T-cell (primary cell): ENCODE measurements around the gene ZNF304. TPM values are rescaled to one million over a fixed set of nuclear protein-coding genes. Genes with fewer than 3 reads are reported as not detected.
A peak's percentile ranks its signal among the peaks of the same experiment; 100 is the strongest.

Source experiments
- ATAC-seq, 4 experiments: fragments of 200-7000 bp in 3 of 4; fragments of 150-1000 bp in 1 of 4; cut with Tn5 transposase; replicated peaks in 1 of 4; 1 replicate in 3 of 4; 2 replicates in 1 of 4; pipeline ENCODE4 v1.10.0; 2021; ENCODE audit warnings: moderate library complexity in 3 of 4, mild to moderate bottlenecking in 2 of 4, moderate number of reproducible peaks in 1 of 4
- CTCF ChIA-PET, 2 donors: fragments of 300-600 bp; sonication (Branson Sonifier 250); formaldehyde crosslinking; loops; one replicate each; lab custom pipeline; 2022; ENCODE audit warnings: antibody characterized with exemption in 2 of 2; lab: Charles Lee
- POLR2A ChIA-PET, 2 donors: fragments of 300-600 bp; sonication (Branson Sonifier 250); formaldehyde crosslinking; loops; one replicate each; lab custom pipeline; 2022; ENCODE audit warnings: antibody characterized with exemption in 2 of 2; lab: Charles Lee
- DNase-seq, 35 experiments: peaks; one replicate each; pipeline versions ENCODE4 v3.0.0 to v3.0.0-alpha.2; 2013 to 2023
- H3K27ac ChIP-seq: one replicate; pipeline ENCODE4 v1.5.1; 2013; ENCODE audit warnings: low read length
- H3K27me3 ChIP-seq, 2 experiments: replicated peaks in 1 of 2; 1 replicate in 1 of 2; 2 replicates in 1 of 2; pipeline versions ENCODE4 v1.6.1 to v1.7.0; 2013; ENCODE audit warnings: low read length in 1 of 2, mixed read lengths in 1 of 2; ENCODE audit not compliant: control insufficient read depth in 2 of 2, insufficient read depth in 2 of 2; ENCODE audit errors: extremely low read depth in 1 of 2
- H3K36me3 ChIP-seq, 2 donors: 1 replicate in 1 of 2; 2 replicates in 1 of 2; pipeline versions ENCODE4 v1.6.1 to v1.7.0; 2013; ENCODE audit warnings: low read length in 1 of 2; ENCODE audit not compliant: control insufficient read depth in 2 of 2, insufficient read depth in 1 of 2; ENCODE audit errors: extremely low read depth in 1 of 2
- H3K4me1 ChIP-seq, 2 experiments: 1 replicate in 1 of 2; 2 replicates in 1 of 2; pipeline versions ENCODE4 v1.6.1 to v1.7.0; 2013; ENCODE audit warnings: low read length in 2 of 2, mixed read lengths in 1 of 2; ENCODE audit not compliant: insufficient read depth in 2 of 2, control insufficient read depth in 1 of 2; ENCODE audit errors: extremely low read depth in 1 of 2
- H3K4me3 ChIP-seq, 2 donors: 1 replicate in 1 of 2; 2 replicates in 1 of 2; pipeline versions ENCODE4 v1.5.1 to v1.7.0; 2013; ENCODE audit warnings: mild to moderate bottlenecking in 2 of 2, low read length in 1 of 2, moderate library complexity in 1 of 2; ENCODE audit not compliant: control insufficient read depth in 1 of 2; ENCODE audit errors: extremely low read depth in 1 of 2
- H3K9me3 ChIP-seq: 2 replicates; pipeline ENCODE4 v1.7.0; 2013
- H3K27ac Mint-ChIP-seq, 2 donors: one replicate each; pipeline ENCODE4 v1.8.0; 2020 to 2021; ENCODE audit warnings: mild to moderate bottlenecking in 2 of 2, mixed read lengths in 2 of 2
- H3K27me3 Mint-ChIP-seq, 2 donors: one replicate each; pipeline ENCODE4 v1.8.0; 2021 to 2022; ENCODE audit warnings: mixed read lengths in 2 of 2
- H3K36me3 Mint-ChIP-seq: one replicate; pipeline ENCODE4 v1.8.0; 2021; ENCODE audit warnings: mixed read lengths
- H3K4me1 Mint-ChIP-seq, 3 donors: one replicate each; pipeline ENCODE4 v1.8.0; 2020 to 2022; ENCODE audit warnings: mixed read lengths in 3 of 3, mild to moderate bottlenecking in 1 of 3
- H3K4me3 Mint-ChIP-seq, 3 donors: one replicate each; pipeline ENCODE4 v1.8.0; 2020 to 2022; ENCODE audit warnings: mild to moderate bottlenecking in 3 of 3, mixed read lengths in 3 of 3, moderate library complexity in 3 of 3
- H3K9me3 Mint-ChIP-seq, 3 donors: one replicate each; pipeline ENCODE4 v1.8.0; 2020 to 2022; ENCODE audit warnings: mixed read lengths in 3 of 3
- WGBS: methylation state at CpG from one replicate; pipeline ENCODE4 v1.1.5; 2013; ENCODE audit warnings: missing lambda C conversion rate; ENCODE audit not compliant: insufficient coverage; 5-methylcytosine and 5-hydroxymethylcytosine counted together
- total RNA-seq, 35 experiments: library from RNA in 6 of 35; stranded (reverse) in 6 of 35; fragments of 120-200 nt in 1 of 35; gene quantifications; one replicate each; pipeline versions ENCODE4 v1.2.1 to v1.2.4 and lab custom pipeline; 2013 to 2026

Gene ZNF304
- total RNA-seq (10 to 100 TPM in 3 of 5 donors, 1 to 10 TPM in 2; 7.1 to 14.3 (median 11.8) TPM), total RNA-seq (lab: John Stamatoyannopoulos, UW) (12.9 to 59.7 (median 31.6) reads per million in 29 experiments)
- total RNA-seq (2013) = 10.7 TPM

GRCh38 chr19:57350877-57351805, at the start of gene ZNF304:
TSS of gene ZNF304 (plus strand) at chr19:57351271. CDS start at chr19:57351665, 394 bp downstream.
- Mint-ChIP-seq H3K27me3 (peaks cover 0 to 7% of the 10 kb centered on the region in 2 donors), H3K27ac (peak within 1 kb of the TSS; percentile 78 to 82), H3K36me3 (peaks cover 56% of the 10 kb centered on the region), H3K4me1 (peaks cover 32 to 33% (median 33%) of the 10 kb centered on the region in 3 donors), H3K9me3 (peaks cover 26 to 39% (median 34%) of the 10 kb centered on the region in 3 donors), H3K4me3 (peak within 1 kb of the TSS; percentile 93 to 99 (median 95))
- peak within 1 kb of the TSS; percentile 54 for H3K27ac ChIP-seq
- H3K4me1 ChIP-seq = peaks cover 10 to 19% of the 10 kb centered on the region in 2 experiments
- peaks cover 22 to 27% of the 10 kb centered on the region in 2 donors for H3K36me3 ChIP-seq
- ATAC-seq (peak; percentile 99 to 100 (median 100)), DNase-seq (peak; percentile 55 to 89 (median 73))
- WGBS = 4% methylated on average over 50 of the region's 57 CpGs
- H3K27me3 ChIP-seq = peaks cover 0 to 4% of the 10 kb centered on the region in 2 experiments
- ChIA-PET POLR2A (interaction anchor here in 1 of 2 donors (0.5 kb wide), 1 partner anchor 48 kb away, joined by 4 read pairs; no protein-coding TSS in a partner anchor), CTCF (interaction anchor here in 1 of 2 donors (0.9 kb wide), 1 partner anchor 111 kb away, joined by 4 read pairs; the partner anchor contains the start of gene ZNF805)
- H3K4me3 ChIP-seq = peak within 1 kb of the TSS; percentile 75 to 99
- no peaks in the 10 kb centered on the region for H3K9me3 ChIP-seq

- peaks cover 0 to 6% of the 10 kb centered on the region in 2 experiments for H3K4me1 ChIP-seq
- 80% methylated on average over 1 of the region's 1 CpG for WGBS
- Mint-ChIP-seq H3K36me3 (peaks cover 62% of the 10 kb centered on the region), H3K4me3 (no peak overlapping the region), H3K4me1 (peaks cover 0 to 17% (median 12%) of the 10 kb centered on the region in 3 donors), H3K27ac (no peak overlapping the region), H3K27me3 (no peaks in the 10 kb centered on the region), H3K9me3 (peaks cover 7 to 21% (median 15%) of the 10 kb centered on the region in 3 donors)
- DNase-seq (no peak), ATAC-seq (no peak)
- POLR2A ChIA-PET = no interaction called here
- no peaks in the 10 kb centered on the region for H3K27me3 ChIP-seq
- no peaks in the 10 kb centered on the region for H3K9me3 ChIP-seq
- H3K36me3 ChIP-seq = peaks cover 5 to 14% of the 10 kb centered on the region in 2 donors
- no peak overlapping the region for H3K27ac ChIP-seq
- H3K4me3 ChIP-seq = no peak overlapping the region
- CTCF ChIA-PET = no interaction called here
Observed at GRCh38 chr19:57302020-57302465, 49.0 kb upstream of the ZNF304 start.

GRCh38 chr19:57302727-57303401, 48.2 kb upstream of the ZNF304 start:
- Mint-ChIP-seq H3K36me3 (peaks cover 55% of the 10 kb centered on the region), H3K9me3 (peaks cover 3 to 15% (median 10%) of the 10 kb centered on the region in 3 donors), H3K27me3 (no peaks in the 10 kb centered on the region), H3K4me1 (peaks cover 0 to 13% (median 9%) of the 10 kb centered on the region in 3 donors), H3K4me3 (no peak overlapping the region), H3K27ac (no peak overlapping the region)
- H3K9me3 ChIP-seq = no peaks in the 10 kb centered on the region
- peaks cover 0 to 6% of the 10 kb centered on the region in 2 experiments for H3K4me1 ChIP-seq
- ChIA-PET CTCF (no interaction called here), POLR2A (interaction anchor here in 1 of 2 donors (0.5 to 0.7 kb wide), 2 partner anchors 48 to 480 kb away, joined by 3 to 4 read pairs; no protein-coding TSS in a partner anchor)
- peaks cover 5 to 14% of the 10 kb centered on the region in 2 donors for H3K36me3 ChIP-seq
- no peaks in the 10 kb centered on the region for H3K27me3 ChIP-seq
- H3K27ac ChIP-seq = no peak overlapping the region
- ATAC-seq (no peak), DNase-seq (no peak)
- 98% methylated on average over 5 of the region's 7 CpGs for WGBS
- H3K4me3 ChIP-seq = no peak overlapping the region

GRCh38 chr19:57305056-57305455, 46.0 kb upstream of the ZNF304 start:
- no CpG with 5 or more reads among the region's 1 CpG for WGBS
- Mint-ChIP-seq H3K4me3 (no peak overlapping the region), H3K27me3 (no peaks in the 10 kb centered on the region), H3K36me3 (peaks cover 38% of the 10 kb centered on the region), H3K27ac (no peak overlapping the region), H3K9me3 (peaks cover 4 to 8% (median 4%) of the 10 kb centered on the region in 3 donors), H3K4me1 (peaks cover 0 to 4% (median 2%) of the 10 kb centered on the region in 3 donors)
- ChIA-PET CTCF (no interaction called here), POLR2A (no interaction called here)
- no peak overlapping the region for H3K4me3 ChIP-seq
- ATAC-seq (no peak), DNase-seq (no peak)
- H3K27ac ChIP-seq = no peak overlapping the region
- no peaks in the 10 kb centered on the region for H3K27me3 ChIP-seq
- H3K36me3 ChIP-seq = peaks cover 5 to 14% of the 10 kb centered on the region in 2 donors
- peaks cover 0 to 6% of the 10 kb centered on the region in 2 experiments for H3K4me1 ChIP-seq
- H3K9me3 ChIP-seq = no peaks in the 10 kb centered on the region

- no peaks in the 10 kb centered on the region for H3K9me3 ChIP-seq
- no peak for DNase-seq
- peaks cover 0 to 2% (median 0%) of the 10 kb centered on the region in 3 donors for H3K4me1 Mint-ChIP-seq
- no peak overlapping the region for H3K4me3 Mint-ChIP-seq
- ATAC-seq = no peak
- no peaks in the 10 kb centered on the region for H3K4me1 ChIP-seq
- no peak overlapping the region for H3K4me3 ChIP-seq
- H3K27me3 ChIP-seq = peaks cover 0 to 2% of the 10 kb centered on the region in 2 experiments
- peaks cover 4 to 14% (median 10%) of the 10 kb centered on the region in 3 donors for H3K9me3 Mint-ChIP-seq
- ChIA-PET POLR2A (no interaction called here), CTCF (no interaction called here)
- H3K27ac ChIP-seq = no peak overlapping the region
- peaks cover 12% of the 10 kb centered on the region for H3K36me3 Mint-ChIP-seq
- no peak overlapping the region for H3K27ac Mint-ChIP-seq
- H3K27me3 Mint-ChIP-seq = no peaks in the 10 kb centered on the region
- H3K36me3 ChIP-seq = peaks cover 0 to 2% of the 10 kb centered on the region in 2 donors
Observed at GRCh38 chr19:57308514-57308913, 42.6 kb upstream of the ZNF304 start.

GRCh38 chr19:57310792-57311191, 40.3 kb upstream of the ZNF304 start:
- Histone ChIP-seq H3K4me3 (no peak overlapping the region), H3K27ac (no peak overlapping the region), H3K4me1 (no peaks in the 10 kb centered on the region), H3K27me3 (peaks cover 2 to 3% of the 10 kb centered on the region in 2 experiments), H3K9me3 (no peaks in the 10 kb centered on the region), H3K36me3 (no peaks in the 10 kb centered on the region)
- Mint-ChIP-seq H3K27ac (no peak overlapping the region), H3K36me3 (no peaks in the 10 kb centered on the region), H3K27me3 (peaks cover 14 to 16% of the 10 kb centered on the region in 2 donors), H3K9me3 (peaks cover 18 to 25% (median 21%) of the 10 kb centered on the region in 3 donors), H3K4me3 (no peak overlapping the region), H3K4me1 (no peaks in the 10 kb centered on the region)
- 80% methylated on average over 1 of the region's 2 CpGs for WGBS
- no peak for ATAC-seq
- no peak for DNase-seq
- ChIA-PET POLR2A (no interaction called here), CTCF (interaction anchor here in 1 of 2 donors (0.6 kb wide), 1 partner anchor 210 kb away, joined by 4 read pairs; no protein-coding TSS in a partner anchor)
